Medulla oblongata (tissue), 1 donor: ENCODE data around the gene DYNLRB1.

Experiments used
- DNase-seq: peaks from one replicate; pipeline ENCODE4 v3.0.0-alpha.2; 2015; ENCODE audit errors: extremely low spot score

Gene DYNLRB1

GRCh38 chr20:34534391-34535165, 18.4 kb downstream of the DYNLRB1 start:
- DNase-seq = no peak

GRCh38 chr20:34535301-34535840, 19.1 kb downstream of the DYNLRB1 start:
- DNase-seq = no peak

- DNase-seq = no peak
Measured at GRCh38 chr20:34535857-34536256, 19.6 kb downstream of the DYNLRB1 start.

GRCh38 chr20:34536798-34537394, 20.7 kb downstream of the DYNLRB1 start:
- DNase-seq = no peak

GRCh38 chr20:34537651-34538050, 21.4 kb downstream of the DYNLRB1 start:
- no peak for DNase-seq

GRCh38 chr20:34538671-34539123, 22.5 kb downstream of the DYNLRB1 start:
- peak; percentile 64 for DNase-seq

- no peak for DNase-seq
Measured at GRCh38 chr20:34539756-34540155, 23.5 kb downstream of the DYNLRB1 start.

GRCh38 chr20:34540596-34541263, 24.5 kb downstream of the DYNLRB1 start:
- DNase-seq = no peak

GRCh38 chr20:34541264-34541901, 25.2 kb downstream of the DYNLRB1 start:
- DNase-seq = no peak

GRCh38 chr20:34541917-34542316, 25.7 kb downstream of the DYNLRB1 start:
- DNase-seq = no peak

- no peak for DNase-seq
Measured at GRCh38 chr20:34542439-34542838, 26.2 kb downstream of the DYNLRB1 start.

GRCh38 chr20:34543463-34544056, 27.3 kb downstream of the DYNLRB1 start:
- no peak for DNase-seq

- DNase-seq = no peak
Measured at GRCh38 chr20:34544109-34544796, 28.0 kb downstream of the DYNLRB1 start.

- DNase-seq = no peak
Measured at GRCh38 chr20:34546751-34547181, 30.5 kb downstream of the DYNLRB1 start.

GRCh38 chr20:34547844-34548613, 31.8 kb downstream of the DYNLRB1 start:
- DNase-seq = no peak

GRCh38 chr20:34549291-34549928, 33.2 kb downstream of the DYNLRB1 start:
- DNase-seq = no peak

GRCh38 chr20:34549929-34550305, 33.7 kb downstream of the DYNLRB1 start:
- no peak for DNase-seq

- DNase-seq = no peak
Measured at GRCh38 chr20:34552569-34552968, 36.3 kb downstream of the DYNLRB1 start.

- no peak for DNase-seq
Measured at GRCh38 chr20:34553366-34553867, 37.2 kb downstream of the DYNLRB1 start.

GRCh38 chr20:34557936-34558319, 41.7 kb downstream of the DYNLRB1 start:
- peak; percentile 13 for DNase-seq
